CD4-positive, alpha-beta T cell treated with Interleukin-12 subunit alpha and Interleukin-12 subunit beta, for 1 hour (primary cell): ENCODE results near the gene TEX48.
A peak's percentile ranks its signal among the peaks of the same experiment; 100 is the strongest.

Experiments
- DNase-seq: peaks from one replicate; pipeline ENCODE4 v3.0.0-alpha.2; 2020

Gene TEX48

GRCh38 chr9:114619191-114619761 is 62.7 kb downstream of the TEX48 start:
- peak; percentile 14 for DNase-seq

- DNase-seq, result peak; percentile 17
Observed at GRCh38 chr9:114616684-114617520, 65.1 kb downstream of the TEX48 start.
